Eye (tissue), 1 donor: ENCODE measurements around the gene IFITM2.
"Not testable (repeated sequence)": the region's sequence is repeated elsewhere in the genome, so short reads cannot be mapped to it uniquely, and the experiment has no call there.

Experiments used
- DNase-seq: peaks from one replicate; pipeline ENCODE4 v3.0.0-alpha.2; 2015

The IFITM2 gene

DNA sequence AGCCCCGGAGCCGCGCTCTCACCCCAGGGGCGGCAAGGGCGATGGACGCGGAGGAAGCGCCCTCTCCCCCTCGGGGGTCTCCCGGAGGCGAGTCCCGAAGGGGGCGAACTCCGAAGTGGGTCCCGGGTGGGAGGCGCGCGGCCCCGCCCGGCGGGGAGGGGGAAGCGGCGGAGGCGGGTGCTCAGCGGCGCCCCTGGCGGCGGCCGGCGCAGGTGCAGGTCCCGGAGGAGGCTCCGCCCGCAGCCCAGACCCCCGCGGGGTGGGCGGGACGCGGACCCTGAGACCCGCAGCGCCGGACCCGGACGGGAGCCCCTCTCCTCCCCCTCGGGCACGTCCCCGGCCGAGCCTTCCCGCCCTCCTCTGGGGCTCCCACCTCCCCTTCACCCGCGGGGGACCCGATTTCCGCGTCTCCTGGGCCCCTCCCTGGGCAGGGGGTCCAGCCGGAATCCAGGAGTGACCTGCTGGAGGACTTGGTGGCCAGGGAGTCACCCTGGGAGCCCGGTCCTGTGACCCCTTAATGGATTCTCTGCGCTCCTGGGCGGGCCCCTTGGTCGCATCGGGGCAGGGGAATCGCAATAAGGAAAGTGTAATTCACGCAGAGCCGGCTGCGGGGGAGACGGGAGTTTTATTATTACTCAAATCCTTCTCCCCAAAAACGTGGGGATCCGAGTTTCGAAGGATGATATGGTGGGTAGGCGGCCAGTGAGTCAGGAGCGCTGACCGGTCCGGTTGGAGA is 3.6 kb downstream of the IFITM2 start:
- not testable (repeated sequence) for DNase-seq

DNA sequence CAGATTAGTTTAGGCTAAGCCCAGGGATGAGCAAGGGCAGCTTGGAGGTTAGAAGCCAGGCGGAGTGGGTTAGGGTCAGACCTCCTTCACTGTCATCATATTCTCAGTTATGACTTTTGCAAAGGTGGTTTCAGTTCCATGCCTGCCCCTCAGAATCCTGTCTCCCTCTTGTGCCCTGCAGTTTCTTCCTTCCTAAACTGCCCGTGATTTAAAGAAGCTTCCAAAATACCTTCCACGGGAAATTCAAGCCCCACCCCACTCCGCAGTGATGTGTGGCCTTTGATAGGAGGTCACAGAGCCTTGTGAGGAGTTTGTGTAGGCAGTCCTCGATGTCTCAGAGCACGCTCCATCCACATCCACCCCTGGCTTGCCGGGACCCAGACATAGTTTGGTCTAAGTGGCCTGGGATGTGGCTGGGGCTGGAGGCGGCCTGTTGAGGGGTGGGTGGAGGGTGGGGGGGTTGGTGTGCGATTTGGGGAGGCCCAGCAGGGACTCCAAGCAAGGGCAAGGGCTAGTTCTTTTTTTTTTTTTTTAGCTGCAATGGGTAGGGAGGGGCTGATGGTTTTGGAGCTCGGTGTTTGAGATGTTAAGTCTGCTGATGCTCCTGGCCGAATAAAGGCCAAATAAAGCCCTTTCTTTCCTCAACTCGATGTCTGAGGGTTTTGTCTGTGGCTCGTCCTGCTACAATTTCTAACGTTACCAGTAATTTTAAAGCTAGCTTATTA is 4.6 kb downstream of the IFITM2 start:
- no peak for DNase-seq

DNA sequence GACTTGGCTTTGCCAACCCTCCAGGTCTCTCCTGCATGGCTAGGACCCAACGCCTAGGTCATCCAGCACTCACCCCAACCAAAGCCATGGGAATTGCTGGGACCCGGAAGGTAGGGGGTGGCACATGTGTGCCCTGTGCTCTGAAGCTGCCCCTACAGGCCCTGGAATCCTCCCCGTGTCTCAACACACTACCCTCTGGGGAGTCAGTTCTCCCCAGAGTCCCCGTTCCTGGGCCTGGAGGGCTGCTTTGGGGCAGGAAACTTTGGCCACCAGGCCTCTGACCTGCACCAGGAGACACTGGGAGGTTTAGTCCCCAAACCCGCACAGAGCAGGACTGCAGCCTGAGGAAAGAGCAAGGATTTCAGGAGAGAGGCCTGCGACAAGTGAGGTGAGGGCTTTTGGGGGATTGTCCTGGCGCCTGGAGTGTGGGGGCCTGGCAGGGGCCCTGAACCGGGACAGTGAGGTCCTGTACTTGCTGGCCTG is 5.7 kb downstream of the IFITM2 start:
- DNase-seq, result no peak

DNA sequence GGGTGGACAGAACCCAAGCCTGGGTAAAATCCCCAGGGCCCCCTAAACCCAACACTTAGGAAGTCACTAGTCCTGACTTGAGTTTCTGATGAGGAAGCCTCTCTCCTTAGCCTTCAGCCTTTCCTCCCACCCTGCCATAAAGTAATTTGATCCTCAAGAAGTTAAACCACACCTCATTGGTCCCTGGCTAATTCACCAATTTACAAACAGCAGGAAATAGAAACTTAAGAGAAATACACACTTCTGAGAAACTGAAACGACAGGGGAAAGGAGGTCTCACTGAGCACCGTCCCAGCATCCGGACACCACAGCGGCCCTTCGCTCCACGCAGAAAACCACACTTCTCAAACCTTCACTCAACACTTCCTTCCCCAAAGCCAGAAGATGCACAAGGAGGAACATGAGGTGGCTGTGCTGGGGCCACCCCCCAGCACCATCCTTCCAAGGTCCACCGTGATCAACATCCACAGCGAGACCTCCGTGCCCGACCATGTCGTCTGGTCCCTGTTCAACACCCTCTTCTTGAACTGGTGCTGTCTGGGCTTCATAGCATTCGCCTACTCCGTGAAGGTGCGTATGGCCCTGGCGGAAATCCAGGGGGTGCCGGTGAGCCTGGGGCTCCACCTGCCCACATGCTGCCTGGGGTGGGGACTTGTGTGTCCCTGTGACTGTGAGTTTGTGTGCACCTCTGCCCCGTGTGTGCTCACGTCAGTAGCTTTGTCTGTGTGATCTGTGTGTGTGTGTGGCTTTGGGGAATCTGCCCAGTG is 6.4 kb downstream of the IFITM2 start, which contains the start of gene IFITM1:
Gene IFITM1 (plus strand): TSS at position 254 of the 767 bp plus-strand sequence. CDS start 131 bp downstream, at position 385.
- DNase-seq, result peak; percentile 59

DNA sequence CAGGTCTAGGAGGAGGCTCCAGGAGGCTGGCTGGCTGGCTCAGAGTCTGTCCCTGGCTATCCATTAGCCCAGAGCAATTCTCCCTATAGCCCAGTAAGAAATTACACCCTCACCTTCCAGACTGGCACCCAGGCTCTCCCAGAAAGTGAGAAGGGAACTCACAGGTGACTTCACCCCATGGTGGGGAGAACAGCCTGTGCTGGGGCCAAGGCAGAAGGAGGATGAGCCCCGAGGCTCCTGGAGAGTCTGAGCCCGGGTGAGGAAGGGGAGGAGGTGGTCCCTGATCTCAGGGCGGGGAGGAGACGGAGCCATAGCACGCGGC is 6.9 kb downstream of the IFITM2 start:
- not testable (repeated sequence) for DNase-seq

DNA sequence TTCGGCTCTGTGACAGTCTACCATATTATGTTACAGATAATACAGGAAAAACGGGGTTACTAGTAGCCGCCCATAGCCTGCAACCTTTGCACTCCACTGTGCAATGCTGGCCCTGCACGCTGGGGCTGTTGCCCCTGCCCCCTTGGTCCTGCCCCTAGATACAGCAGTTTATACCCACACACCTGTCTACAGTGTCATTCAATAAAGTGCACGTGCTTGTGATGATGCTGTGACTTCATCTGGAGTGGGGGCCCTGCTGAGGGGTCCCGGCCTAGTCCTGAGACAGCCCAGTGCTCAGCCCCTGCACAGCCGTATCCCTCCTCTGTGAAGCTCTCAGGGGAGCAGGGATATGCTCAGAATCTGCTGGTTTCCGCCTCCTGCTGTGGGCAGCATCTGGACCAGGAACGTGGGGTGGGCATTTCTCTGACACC is 7.5 kb downstream of the IFITM2 start:
- DNase-seq, result no peak

DNA sequence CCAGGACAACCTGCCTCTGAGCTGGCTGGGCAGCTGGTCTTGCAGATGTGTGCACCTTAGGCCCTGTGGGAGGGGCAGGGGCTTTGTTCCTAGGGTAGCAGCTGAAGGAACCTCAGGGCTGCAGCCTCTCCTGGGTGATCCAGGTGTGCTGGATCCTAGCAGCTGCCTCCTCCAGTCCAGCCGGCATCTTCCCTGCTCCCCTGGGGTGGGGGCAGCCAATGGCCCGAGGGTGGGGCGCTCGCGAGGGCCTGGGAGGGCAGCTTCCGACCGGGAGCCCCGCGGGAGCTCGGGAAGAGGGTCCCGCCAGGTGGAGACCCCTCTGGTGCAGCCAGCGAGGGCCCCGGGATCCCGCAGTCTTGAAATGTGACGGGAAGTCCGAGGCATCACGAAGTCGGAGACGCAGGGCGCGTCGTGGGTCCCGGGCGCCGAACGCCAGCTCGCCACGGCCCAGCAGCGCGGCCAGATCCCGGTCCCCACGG is 7.9 kb downstream of the IFITM2 start:
- DNase-seq, result no peak

DNA sequence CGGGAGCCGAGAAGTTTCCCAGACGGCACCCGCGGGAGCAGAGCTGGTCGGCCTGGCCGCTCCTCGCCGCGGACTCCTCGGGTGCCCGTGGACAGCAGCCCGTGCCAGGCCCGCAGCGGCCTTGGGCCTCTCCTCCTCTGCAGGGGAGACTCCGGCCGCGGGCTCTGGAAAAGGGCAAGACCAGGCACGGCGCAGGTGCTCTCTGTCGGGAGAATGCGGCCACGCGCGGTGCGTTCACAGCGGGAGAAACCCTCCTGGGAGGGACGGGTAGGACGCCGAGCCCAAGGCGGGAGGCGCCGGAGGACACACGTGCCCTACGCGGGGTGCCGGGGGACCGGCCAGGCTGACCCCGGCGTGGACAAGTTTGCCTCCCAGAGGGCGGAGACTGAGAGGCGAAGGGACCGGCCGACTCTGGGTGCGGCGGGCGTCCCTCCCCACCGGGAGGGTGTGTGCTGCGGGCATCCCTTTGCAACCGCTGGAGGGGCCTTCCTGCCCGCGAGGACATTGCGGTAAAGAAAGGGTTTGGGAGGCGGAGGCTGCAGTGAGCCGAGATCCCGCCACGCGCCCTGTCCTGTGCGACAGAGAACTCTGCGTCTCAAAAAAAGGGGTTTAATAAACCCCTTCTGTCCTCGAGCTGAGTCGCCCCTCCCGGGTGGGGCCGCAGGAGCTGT is 8.6 kb downstream of the IFITM2 start:
- peak; percentile 53 for DNase-seq

DNA sequence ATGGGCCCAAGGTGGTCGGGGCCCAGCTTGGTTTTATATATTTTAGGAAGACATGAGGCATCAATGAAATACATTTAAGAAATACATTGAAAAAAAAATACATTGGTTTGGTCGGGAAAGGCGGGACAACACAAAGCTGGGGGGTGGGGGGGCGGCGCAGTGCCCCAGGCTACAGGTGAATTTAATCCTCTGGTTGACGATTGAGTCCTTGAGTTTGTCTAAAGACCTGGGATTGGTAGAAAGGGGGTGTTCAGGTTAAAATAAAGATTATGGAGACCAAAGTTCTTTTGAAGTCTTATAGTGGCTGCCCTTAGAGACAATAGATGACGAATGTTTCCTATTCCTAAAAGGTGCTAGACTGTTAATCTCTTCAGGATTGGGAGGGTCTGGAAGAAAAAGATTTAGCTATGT is 9.3 kb downstream of the IFITM2 start:
- no peak for DNase-seq

DNA sequence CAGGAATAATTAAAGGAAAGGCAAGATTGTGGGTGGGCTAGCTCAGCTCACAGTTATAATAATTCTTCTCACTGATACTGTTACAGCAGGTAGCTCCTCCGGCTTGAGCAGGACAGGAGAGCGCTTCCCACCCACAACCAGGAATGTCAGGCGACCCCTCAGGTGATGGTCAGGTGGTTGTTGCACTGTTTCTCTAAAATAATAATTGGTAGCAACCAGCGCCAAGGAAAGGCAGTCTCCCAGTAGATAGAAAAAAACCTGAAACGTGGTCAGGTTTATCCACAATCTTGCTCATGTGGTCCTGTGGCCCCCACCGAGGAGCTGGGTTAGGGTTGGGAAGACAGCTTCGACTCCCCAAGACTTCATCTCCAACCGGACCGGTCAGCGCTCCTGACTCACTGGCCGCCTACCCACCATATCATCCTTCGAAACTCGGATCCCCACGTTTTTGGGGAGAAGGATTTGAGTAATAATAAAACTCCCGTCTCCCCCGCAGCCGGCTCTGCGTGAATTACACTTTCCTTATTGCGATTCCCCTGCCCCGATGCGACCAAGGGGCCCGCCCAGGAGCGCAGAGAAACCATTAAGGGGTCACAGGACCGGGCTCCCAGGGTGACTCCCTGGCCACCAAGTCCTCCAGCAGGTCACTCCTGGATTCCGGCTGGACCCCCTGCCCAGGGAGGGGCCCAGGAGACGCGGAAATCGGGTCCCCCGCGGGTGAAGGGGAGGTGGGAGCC is 10.2 kb downstream of the IFITM2 start:
- peak; percentile 27 for DNase-seq

DNA sequence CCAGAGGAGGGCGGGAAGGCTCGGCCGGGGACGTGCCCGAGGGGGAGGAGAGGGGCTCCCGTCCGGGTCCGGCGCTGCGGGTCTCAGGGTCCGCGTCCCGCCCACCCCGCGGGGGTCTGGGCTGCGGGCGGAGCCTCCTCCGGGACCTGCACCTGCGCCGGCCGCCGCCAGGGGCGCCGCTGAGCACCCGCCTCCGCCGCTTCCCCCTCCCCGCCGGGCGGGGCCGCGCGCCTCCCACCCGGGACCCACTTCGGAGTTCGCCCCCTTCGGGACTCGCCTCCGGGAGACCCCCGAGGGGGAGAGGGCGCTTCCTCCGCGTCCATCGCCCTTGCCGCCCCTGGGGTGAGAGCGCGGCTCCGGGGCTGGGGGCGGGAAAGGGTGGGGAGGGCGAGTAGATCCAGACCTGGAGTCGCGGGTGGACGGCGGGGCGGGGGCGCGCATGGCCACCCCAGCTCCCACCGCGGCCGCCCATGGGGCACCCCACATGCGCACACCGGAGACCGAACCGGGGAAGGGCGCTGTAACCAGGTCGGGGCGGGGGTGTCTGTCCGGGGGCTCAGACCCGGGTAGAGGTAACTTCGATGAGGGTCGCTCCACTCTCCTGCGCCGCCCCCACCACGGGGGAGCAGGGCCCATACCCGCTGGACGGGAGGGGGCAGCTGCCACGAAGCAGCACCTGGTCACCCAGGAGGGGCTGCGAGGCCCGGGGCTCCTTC is 10.9 kb downstream of the IFITM2 start:
- not testable (repeated sequence) for DNase-seq

DNA sequence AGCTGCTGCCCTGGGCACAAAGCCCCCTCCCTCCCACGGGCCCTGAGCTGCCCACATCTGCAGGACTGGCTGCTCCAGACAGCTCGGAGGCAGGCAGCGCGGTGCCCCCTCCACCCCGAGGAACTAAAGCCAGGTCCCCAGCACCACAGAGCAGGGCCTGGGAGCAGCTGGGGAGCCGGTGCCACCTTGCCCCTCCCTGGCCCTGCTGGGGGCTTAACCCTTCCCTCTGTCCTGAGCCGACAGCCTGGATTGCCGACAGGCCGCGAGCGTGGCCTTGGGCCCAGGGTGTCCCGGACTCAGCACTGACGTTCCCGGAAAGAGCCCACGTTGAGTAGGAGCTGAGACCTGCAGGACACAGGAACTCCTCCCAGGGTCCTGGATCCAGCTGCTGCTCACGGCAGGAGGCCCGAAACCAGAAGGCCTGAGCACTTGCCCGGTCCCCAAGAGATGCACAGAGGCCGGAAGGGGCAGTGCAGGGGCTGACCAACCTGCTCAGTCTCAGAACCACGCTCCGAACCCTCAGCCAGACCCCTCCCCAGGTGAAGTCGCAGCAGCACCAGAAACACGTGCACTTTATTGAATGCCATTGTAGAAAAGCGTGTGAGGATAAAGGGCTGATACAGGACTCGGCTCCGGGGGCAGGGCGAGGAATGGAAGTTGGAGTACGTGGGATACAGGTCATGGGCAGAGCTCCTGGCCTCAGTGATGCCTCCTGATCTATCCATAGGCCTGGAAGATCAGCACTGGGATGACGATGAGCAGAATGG is 11.7 kb downstream of the IFITM2 start:
- DNase-seq, result peak; percentile 37

DNA sequence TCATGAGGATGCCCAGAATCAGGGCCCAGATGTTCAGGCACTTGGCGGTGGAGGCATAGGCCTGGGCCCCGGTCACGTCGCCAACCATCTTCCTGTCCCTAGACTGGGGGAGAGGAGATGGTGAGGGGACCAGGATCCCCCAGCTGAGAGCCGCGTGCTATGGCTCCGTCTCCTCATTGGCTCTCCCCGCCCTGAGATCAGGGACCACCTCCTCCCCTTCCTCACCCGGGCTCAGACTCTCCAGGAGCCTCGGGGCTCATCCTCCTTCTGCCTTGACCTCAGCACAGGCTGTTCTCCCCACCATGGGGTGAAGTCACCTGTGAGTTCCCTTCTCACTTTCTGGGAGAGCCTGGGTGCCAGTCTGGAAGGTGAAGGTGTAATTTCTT is 12.3 kb downstream of the IFITM2 start:
- DNase-seq, result not testable (repeated sequence)

DNA sequence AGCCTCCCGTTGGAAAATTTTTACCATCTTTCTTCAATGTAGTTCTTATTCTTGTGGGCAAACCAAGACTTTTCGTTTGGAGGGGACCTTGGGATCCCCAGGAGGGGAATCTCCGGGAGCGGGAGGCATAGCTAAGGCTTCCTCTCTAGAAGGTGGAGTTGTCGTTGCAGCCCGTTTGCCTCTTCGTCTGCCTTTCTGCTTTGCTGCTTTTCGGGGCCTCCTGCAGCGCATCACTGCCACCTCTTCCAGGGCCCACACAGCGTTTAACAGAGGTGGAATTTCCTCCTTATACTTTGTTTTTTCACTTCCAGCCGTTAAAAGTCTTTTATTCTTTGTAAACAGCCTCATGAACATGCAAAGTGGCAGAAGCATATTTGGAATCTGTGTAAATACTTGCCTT is 16.5 kb downstream of the IFITM2 start:
- DNase-seq, result no peak

DNA sequence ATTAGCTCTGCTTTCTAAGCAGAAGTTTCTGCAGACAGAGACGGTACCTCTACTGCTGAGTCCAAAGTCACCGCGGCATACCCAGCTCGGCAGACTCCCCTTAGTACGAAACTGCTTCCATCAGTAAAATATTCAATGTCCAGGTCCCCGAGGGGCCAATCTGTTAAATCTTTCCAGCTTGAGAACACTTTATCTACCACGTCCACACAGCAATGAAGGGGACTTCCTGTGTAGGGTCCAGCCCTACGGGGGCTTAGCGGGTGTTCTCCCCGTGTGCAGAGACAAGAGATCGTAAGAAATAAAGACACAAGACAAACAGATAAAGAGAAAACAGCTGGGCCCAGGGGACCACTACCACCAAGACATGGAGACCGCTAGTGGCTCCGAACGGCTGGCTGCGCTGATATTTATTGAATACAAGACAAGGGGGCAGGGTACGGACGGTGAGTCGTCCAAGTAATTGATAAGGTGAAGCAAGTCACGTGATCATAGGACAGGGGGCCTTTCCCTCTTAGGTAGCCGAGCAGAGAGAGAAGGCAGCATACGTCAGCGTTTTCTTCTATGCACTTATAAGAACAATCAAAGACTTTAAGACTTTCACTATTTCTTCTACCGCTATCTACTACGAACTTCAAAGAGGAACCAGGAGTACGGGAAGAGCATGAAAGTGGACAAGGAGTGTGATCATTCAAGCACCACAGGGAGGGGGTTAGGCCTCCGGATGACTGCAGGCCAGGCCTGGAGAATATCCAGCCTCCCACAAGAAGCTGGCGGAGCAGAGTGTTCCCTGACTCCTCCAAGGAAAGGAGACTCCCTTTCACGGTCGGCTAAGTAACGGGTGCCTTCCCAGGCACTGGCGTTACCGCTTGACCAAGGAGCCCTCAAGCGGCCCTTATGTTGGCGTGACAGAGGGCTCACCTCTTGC is 17.2 kb downstream of the IFITM2 start:
- peak; percentile 50 for DNase-seq

DNA sequence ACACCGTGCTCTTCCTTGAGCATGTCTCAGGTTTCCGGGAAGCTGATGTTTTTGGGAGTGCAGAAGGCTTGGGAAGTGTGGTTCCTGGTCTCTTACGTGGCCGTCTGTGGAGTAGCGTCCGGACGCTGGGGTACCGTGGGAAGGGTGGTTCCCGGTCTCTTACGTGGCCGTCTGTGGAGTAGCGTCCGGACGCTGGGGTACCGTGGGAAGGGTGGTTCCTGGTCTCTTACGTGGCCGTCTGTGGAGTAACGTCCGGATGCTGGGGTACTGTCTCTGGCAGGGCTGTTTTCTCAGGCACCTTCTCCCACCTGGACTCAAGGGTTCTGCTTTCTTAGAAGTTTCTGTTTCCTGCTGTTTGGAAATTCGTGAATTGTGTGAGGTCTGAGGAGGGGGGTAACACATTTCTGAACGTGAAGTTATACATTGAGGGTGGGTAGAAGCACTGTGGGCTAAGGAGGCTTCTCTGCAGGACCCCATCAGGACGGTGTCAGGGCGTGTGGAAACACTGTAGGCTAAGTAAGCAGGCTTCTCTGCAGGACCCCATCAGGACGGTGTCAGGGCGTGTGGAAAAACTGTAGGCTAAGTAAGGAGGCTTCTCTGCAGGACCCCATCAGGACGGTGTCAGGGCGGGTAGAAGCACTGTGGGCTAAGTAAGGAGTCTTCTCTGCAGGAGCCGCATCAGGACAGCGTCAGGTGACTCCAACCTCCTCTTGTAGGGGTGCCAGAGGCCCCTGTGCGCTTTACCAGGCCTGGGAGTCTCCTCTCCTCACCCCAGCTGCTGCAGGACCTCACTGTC is 18.4 kb downstream of the IFITM2 start:
- no peak for DNase-seq

DNA sequence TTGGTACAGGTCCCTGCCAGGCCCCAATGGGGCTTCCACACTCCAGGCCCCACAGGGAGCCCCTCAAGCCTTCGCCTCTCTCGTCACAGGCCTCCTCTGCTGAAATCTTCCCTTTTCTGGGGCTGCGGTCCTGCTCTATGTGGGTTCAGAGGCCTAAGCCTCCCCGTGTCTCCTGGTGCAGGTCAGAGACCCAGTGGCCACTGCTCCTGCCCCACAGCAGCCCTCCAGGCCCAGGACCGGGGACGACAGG is 18.9 kb downstream of the IFITM2 start:
- DNase-seq, result no peak

DNA sequence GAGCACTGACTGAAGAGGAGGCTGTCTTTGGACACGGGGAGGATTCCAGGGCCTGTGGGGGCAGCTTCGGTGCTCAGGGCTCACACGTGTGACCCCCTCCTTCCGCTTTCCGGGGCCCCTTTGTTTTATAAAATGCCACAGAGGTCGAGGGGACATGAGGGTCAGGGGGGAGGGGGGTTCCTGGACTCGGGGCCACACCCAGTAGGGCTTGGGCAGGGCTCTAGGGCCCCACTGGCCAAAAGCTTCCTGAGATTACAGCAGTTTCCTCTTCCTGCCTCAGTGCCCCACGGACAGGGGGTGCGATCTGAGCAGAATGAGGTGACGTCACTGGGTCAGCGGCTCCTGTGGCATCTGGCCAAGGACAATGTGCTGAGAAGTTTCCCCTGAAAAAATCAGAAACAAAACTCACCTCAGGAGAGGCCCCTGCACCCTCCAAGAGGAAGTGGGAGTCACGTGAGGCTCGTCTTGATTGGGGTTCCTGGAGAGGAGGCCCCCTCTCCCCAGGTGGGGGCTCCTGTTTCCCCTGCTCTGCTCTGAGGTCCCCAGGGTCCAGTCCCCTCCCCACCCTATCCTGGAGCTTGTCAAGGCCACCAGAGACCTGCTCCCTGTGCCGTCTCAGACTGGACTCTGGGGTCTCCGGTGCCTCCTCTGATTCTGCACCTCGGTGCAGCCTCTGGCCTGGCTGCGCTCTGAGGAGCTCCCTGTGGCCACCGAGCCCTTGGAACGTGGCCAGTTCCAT is 19.4 kb downstream of the IFITM2 start:
- DNase-seq, result peak; percentile 56
